ENCODE data around the gene CHAD.

GRCh38 chr17:50459756-50460155 is 8.9 kb downstream of the CHAD start:
- TF ChIP-seq CTCF (IDR thresholded peaks at IDR 0.05): no peak
- no peak for TF ChIP-seq POLR2A (IDR thresholded peaks at IDR 0.05)

All from adrenal gland (tissue), 5 donors.